Psoas muscle (tissue), 8 donors: ENCODE data around the gene GPR68. TPM values are rescaled to one million over a fixed set of nuclear protein-coding genes. Genes with fewer than 3 reads are reported as not detected.

Experiments
- ATAC-seq, 4 donors: fragments of 200-7000 bp; cut with Tn5 transposase; one replicate each; pipeline ENCODE4 v1.9.1; 2020; ENCODE audit warnings: moderate library complexity in 3 of 4, mild to moderate bottlenecking in 2 of 4
- DNase-seq, 2 donors: peaks; one replicate each; pipeline ENCODE4 v3.0.0-alpha.2; 2020
- H3K27ac ChIP-seq: fragments of 200-600 bp; one replicate; pipeline ENCODE4 v1.8.0; 2022
- H3K27me3 ChIP-seq, 3 donors: fragments of 200-600 bp in 1 of 3; one replicate each; pipeline versions ENCODE4 v1.6.1 to v1.8.0; 2013 to 2022; ENCODE audit warnings: low read length in 2 of 3, mild to moderate bottlenecking in 2 of 3, moderate library complexity in 1 of 3; ENCODE audit not compliant: insufficient read depth in 3 of 3
- H3K36me3 ChIP-seq, 2 donors: fragments of 200-600 bp in 1 of 2; one replicate each; pipeline versions ENCODE4 v1.6.1 to v1.8.0; 2013 to 2022; ENCODE audit warnings: low read depth in 1 of 2, mild to moderate bottlenecking in 1 of 2, moderate library complexity in 1 of 2; ENCODE audit not compliant: insufficient read depth in 1 of 2
- H3K4me1 ChIP-seq: fragments of 200-600 bp; one replicate; pipeline ENCODE4 v1.8.0; 2022
- H3K4me3 ChIP-seq: fragments of 200-600 bp; one replicate; pipeline ENCODE4 v1.8.0; 2022; ENCODE audit warnings: mild to moderate bottlenecking
- H3K9me3 ChIP-seq: fragments of 200-600 bp; one replicate; pipeline ENCODE4 v1.8.0; 2022
- WGBS, 3 donors: extraction: QIAGEN DNeasy Blood & Tissue Kit; methylation state at CpG; one replicate each; pipeline versions ENCODE4 v1.1.6 to v1.1.7; 2013; 5-methylcytosine and 5-hydroxymethylcytosine counted together
- intact Hi-C, 2 donors: fragments of 100-400 bp; cut with DNase I; formaldehyde crosslinking; loops; one replicate each; pipeline versions ENCODE4 v1.11.0 to v1.14.2; 2022
- polyA plus RNA-seq, 3 donors: library from polyadenylated mRNA; stranded (reverse); fragments of 200-250 nt; gene quantifications; one replicate each; pipeline ENCODE4 v1.2.3, GENCODE V29; 2013
- total RNA-seq, 4 donors: library from RNA; stranded (reverse); fragmentation: NEBNext Ultra II Directional in 2 of 4; extraction: Animal tissue kit (Norgen Biotek cat#: 25700) in 2 of 4; gene quantifications; one replicate each; pipeline versions ENCODE4 v1.2.1 to v1.2.4, GENCODE V29; 2021 to 2023
- TF ChIP-seq, protein P1 (sequence below): fragments of 200-600 bp; IDR thresholded peaks from one replicate; pipeline ENCODE4 v1.8.0; 2022; ENCODE audit warnings: antibody characterized with exemption
- donor health status: healthy with polysubstance abuse.
- donor health status: DM: no; HTN: no; CAD: no; lungs with moderate emphysema.
- donor health status: Bipolar disorder and iron deficiency.
- donor health status: healthy.
- donor health status: DM: yes; HTN: yes; CAD: no.
- donor health status: DM: no; HTN: no; CAD: no.
- donor health status: DM: no; HTN: no; CAD: no.
- donor health status: DM: yes; HTN: yes; CAD: no.

GPR68 gene
- total and polyA plus RNA-seq, 7 donors, result 0.03 to 0.27 (median 0.16) TPM; not detected in 1

DNA sequence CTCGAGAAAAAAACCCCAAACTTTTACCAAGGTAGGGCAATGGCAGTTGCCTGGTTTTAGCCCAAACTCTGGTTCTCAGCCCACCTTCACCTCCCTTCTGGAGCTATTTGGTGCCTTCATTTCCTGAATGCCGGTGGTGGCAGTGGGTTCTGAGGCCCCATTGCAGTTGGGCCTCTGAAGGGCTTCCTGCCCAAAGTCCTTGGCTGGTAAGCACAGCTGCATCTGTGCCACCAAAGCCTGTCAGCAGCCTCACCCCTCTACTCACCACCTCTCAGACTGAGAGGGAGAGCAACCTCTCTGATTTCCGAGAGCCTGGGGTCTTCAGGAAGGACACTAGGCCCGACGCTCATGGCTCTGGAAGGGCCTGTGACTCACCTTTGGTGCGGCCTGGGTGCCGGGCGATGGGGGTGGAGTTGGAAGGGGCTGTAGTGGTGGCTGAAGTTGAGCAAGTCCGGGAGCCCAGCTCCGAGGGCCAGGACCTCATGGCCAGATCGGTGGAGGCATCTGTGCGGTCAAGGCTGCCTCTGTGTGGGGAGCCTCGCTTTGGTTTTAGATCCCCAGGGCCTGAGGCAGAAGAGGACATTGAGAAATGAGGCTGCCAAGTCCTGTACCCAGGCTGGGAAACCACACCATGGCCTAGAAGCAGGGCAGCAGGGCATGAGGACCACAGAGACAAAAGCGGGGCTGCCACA is 38.6 kb upstream of the GPR68 start:
- Histone ChIP-seq H3K27ac (no peak overlapping the region), H3K4me3 (no peak overlapping the region), H3K4me1 (no peaks in the 10 kb centered on the region), H3K36me3 (peaks cover 0 to 4% of the 10 kb centered on the region in 2 donors), H3K27me3 (no peaks in the 10 kb centered on the region), H3K9me3 (no peaks in the 10 kb centered on the region)
- TF ChIP-seq, protein P1, sequence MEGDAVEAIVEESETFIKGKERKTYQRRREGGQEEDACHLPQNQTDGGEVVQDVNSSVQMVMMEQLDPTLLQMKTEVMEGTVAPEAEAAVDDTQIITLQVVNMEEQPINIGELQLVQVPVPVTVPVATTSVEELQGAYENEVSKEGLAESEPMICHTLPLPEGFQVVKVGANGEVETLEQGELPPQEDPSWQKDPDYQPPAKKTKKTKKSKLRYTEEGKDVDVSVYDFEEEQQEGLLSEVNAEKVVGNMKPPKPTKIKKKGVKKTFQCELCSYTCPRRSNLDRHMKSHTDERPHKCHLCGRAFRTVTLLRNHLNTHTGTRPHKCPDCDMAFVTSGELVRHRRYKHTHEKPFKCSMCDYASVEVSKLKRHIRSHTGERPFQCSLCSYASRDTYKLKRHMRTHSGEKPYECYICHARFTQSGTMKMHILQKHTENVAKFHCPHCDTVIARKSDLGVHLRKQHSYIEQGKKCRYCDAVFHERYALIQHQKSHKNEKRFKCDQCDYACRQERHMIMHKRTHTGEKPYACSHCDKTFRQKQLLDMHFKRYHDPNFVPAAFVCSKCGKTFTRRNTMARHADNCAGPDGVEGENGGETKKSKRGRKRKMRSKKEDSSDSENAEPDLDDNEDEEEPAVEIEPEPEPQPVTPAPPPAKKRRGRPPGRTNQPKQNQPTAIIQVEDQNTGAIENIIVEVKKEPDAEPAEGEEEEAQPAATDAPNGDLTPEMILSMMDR, result no peak
- intact Hi-C loops, result no loop called here
- DNase-seq (no peak), ATAC-seq (no peak)
- WGBS, 3 donors, result 96 to 98% (median 97%) methylated on average over 14 of the region's 14 CpGs

DNA sequence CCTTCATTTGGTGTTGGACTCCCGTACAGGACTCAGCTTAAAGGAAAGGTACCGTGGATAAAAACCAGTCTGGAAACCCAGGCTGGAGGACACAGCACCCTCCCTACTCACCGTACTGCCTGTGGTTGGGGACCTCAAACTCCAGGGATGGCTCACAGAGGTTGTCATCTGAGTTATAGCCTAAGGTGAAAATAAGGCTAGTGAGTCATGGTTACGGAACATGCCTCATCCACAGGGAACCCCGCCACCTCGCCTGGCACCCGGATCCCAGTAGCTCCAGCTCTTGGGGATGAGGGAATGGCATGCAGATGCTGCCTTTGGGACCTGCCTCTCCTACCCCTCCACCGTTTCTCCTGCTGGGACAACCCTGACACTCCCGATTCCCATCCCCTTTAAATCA is 36.8 kb upstream of the GPR68 start:
- Histone ChIP-seq H3K4me3 (no peak overlapping the region), H3K9me3 (no peaks in the 10 kb centered on the region), H3K27ac (no peak overlapping the region), H3K36me3 (peaks cover 0 to 4% of the 10 kb centered on the region in 2 donors), H3K27me3 (no peaks in the 10 kb centered on the region), H3K4me1 (no peaks in the 10 kb centered on the region)
- TF ChIP-seq, protein P1, result no peak
- intact Hi-C loops, result no loop called here
- ATAC-seq (no peak), DNase-seq (no peak)
- 91 to 95% (median 95%) methylated on average over 9 of the region's 9 CpGs for WGBS, 3 donors

DNA sequence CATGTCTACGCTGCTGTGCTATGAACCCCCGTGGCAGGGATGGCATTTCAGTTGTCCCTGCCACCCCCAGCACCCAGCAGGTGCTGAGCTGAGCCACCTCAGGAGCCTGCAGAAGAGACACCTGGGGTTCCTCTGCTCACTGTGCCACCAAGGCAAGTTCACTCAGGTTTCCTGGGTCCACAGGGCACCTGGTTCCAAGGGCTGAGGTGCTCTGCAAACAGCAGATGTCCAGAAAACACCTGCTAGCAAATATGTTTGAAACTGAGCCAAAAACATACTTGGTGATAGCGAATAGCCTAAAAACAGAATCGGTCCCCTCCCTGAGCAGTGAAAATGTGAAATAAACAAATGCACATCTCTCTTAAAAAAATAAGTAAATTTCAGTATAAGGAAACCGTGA is 35.6 kb upstream of the GPR68 start:
- WGBS, 3 donors, result 85 to 88% (median 87%) methylated on average over 5 of the region's 5 CpGs
- H3K27ac ChIP-seq, result no peak overlapping the region
- ATAC-seq, result no peak
- no peak for DNase-seq
- TF ChIP-seq, protein P1, result no peak
- H3K4me3 ChIP-seq, result no peak overlapping the region
- peaks cover 0 to 4% of the 10 kb centered on the region in 2 donors for H3K36me3 ChIP-seq
- intact Hi-C loops, result no loop called here
- no peaks in the 10 kb centered on the region for H3K9me3 ChIP-seq
- no peaks in the 10 kb centered on the region for H3K4me1 ChIP-seq
- no peaks in the 10 kb centered on the region for H3K27me3 ChIP-seq

DNA sequence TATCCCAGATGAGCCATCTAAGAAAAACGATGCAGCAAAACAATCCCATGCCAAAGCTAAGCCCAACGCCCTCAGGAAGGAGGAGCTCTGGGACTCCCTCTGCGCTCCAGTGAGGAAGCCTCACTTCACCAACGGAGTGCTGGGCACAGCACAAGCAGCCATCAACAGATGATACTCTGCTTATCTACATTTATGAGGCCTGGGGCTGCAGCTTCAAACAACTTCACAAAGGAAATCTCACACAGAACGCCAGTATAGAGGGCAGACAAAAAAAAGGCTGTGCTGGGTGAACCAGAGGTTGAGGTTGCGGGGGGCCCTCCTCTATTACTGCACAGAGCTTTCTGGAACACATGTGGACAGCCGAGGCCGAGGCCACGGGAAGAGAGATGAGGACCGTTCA is 34.9 kb upstream of the GPR68 start:
- DNase-seq, result peak in 1 of 2 donors; percentile 33
- H3K27me3 ChIP-seq, result no peaks in the 10 kb centered on the region
- 88 to 94% (median 90%) methylated on average over 10 of the region's 10 CpGs for WGBS, 3 donors
- intact Hi-C loops, result no loop called here
- TF ChIP-seq, protein P1, result no peak
- no peaks in the 10 kb centered on the region for H3K4me1 ChIP-seq
- no peaks in the 10 kb centered on the region for H3K9me3 ChIP-seq
- H3K27ac ChIP-seq, result no peak overlapping the region
- H3K36me3 ChIP-seq, result no peaks in the 10 kb centered on the region
- H3K4me3 ChIP-seq, result no peak overlapping the region
- no peak for ATAC-seq

DNA sequence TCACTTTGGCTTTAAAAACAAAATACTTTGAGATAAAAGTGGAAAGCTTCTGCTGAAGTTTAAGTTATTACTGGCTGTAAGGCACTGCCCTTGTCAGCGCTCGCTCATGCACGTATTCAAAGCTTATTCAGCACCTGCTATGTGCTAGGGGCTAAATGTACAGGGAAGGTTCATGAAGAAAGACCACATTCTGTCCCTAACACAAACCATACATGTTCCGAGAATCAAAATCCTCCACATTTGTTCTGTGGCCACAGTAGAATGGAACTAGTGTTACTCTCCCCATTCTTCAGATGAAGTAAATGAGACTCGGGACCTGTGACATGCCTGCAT is 33.8 kb upstream of the GPR68 start:
- TF ChIP-seq, protein P1, result no peak
- no peaks in the 10 kb centered on the region for H3K9me3 ChIP-seq
- H3K4me1 ChIP-seq, result no peaks in the 10 kb centered on the region
- WGBS, 3 donors, result 89 to 98% (median 98%) methylated on average over 5 of the region's 5 CpGs
- no peaks in the 10 kb centered on the region for H3K27me3 ChIP-seq
- no peak overlapping the region for H3K4me3 ChIP-seq
- no peak overlapping the region for H3K27ac ChIP-seq
- no peak for ATAC-seq
- DNase-seq, result peak in 1 of 2 donors; percentile 14
- no peaks in the 10 kb centered on the region for H3K36me3 ChIP-seq
- intact Hi-C loops, result no loop called here
